Measurements from ENCODE around the gene EGFR. TPM values are rescaled to one million over a fixed set of nuclear protein-coding genes. Genes with fewer than 3 reads are reported as not detected.
A peak's percentile ranks its signal among the peaks of the same experiment; 100 is the strongest.

The EGFR gene
- total RNA-seq, 1 donor from 2014 or later = 67.2 TPM

DNA sequence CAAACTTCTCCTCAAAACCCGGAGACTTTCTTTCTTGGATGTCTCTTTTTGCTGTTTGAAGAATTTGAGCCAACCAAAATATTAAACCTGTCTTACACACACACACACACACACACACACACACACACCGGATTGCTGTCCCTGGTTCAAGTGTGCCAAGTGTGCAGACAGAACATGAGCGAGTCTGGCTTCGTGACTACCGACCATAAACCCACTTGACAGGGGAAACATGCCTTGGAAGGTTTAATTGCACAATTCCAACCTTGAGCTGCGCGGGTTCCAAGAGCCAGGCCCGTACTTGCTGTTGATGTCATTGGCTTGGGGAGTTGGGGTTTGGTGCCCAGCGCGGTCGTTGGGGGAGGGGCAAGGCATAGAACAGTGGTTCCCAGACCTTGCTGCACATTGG, 1.7 kb downstream of the EGFR start:
- Histone ChIP-seq H3K27me3 (ENCODE audit: control insufficient read depth, insufficient read depth, low read length) (no peaks in the 10 kb centered on the region), H3K36me3 (ENCODE audit: control insufficient read depth, insufficient read depth, low read length) (no peaks in the 10 kb centered on the region), H3K4me3 (ENCODE audit: low read depth, low read length) (peak overlapping the region; percentile 86)
- TF ChIP-seq, protein P1, sequence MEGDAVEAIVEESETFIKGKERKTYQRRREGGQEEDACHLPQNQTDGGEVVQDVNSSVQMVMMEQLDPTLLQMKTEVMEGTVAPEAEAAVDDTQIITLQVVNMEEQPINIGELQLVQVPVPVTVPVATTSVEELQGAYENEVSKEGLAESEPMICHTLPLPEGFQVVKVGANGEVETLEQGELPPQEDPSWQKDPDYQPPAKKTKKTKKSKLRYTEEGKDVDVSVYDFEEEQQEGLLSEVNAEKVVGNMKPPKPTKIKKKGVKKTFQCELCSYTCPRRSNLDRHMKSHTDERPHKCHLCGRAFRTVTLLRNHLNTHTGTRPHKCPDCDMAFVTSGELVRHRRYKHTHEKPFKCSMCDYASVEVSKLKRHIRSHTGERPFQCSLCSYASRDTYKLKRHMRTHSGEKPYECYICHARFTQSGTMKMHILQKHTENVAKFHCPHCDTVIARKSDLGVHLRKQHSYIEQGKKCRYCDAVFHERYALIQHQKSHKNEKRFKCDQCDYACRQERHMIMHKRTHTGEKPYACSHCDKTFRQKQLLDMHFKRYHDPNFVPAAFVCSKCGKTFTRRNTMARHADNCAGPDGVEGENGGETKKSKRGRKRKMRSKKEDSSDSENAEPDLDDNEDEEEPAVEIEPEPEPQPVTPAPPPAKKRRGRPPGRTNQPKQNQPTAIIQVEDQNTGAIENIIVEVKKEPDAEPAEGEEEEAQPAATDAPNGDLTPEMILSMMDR (IDR thresholded peaks at IDR 0.05; ENCODE audit: insufficient read depth, low read length, poor library complexity, severe bottlenecking) = no peak
- no peak for DNase-seq (ENCODE audit: low read depth)

- H3K36me3 ChIP-seq (ENCODE audit: control insufficient read depth, insufficient read depth, low read length) = no peaks in the 10 kb centered on the region
- TF ChIP-seq, protein P1 (IDR thresholded peaks at IDR 0.05; ENCODE audit: insufficient read depth, low read length, poor library complexity, severe bottlenecking) = no peak
- no peak for DNase-seq (ENCODE audit: low read depth)
Observed at GRCh38 chr7:55021053-55021452, 2.2 kb downstream of the EGFR start.

DNA sequence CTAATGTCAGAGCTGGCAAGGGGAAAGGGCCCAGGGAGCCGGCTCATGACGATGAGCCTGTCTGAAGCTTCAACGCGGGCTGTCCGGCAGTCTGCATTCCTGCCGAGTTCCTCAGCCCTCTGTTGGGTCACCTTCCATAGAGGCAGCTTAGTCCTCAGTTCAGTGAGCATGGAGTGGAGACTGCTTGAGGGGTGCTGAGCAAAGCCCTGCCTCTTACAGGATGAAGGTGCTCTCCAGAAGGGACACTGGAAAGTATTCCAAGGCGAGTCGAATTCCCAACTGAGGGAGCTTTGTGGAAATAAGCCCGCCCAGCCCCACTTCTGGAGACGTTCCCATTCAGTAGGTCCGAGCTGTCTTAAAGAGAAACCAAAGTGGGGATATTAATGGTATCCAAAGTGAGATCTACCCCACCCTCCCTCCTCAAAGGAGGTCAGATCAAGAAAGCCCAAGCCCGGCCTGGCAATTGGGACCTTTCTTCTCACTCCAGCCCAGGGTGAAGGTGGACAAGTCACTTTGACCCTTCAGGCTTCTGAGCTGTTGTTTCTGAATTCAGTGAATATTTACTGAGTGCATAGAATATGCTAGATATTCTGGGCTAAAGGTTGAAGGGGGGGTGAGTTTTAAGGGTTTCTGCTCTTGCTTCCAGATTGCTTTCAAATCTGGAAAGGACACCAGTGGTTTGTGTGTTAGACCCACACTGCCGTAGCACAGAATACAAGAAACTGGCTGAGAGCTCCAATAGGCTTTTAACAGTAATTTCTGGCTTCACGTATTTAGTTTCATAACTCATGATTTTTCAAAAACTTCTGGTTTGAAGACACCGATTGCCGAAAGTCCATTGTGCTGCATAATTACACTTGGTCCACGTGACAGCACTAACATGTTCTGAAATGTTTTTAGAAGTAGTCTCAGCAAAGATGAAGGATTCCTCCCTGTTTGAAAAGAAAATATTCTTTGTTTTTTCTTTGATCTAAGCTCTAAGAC, 3.5 kb downstream of the EGFR start:
- H3K27me3 ChIP-seq (ENCODE audit: control insufficient read depth, insufficient read depth, low read length) = no peaks in the 10 kb centered on the region
- no peak overlapping the region for H3K4me3 ChIP-seq (ENCODE audit: low read depth, low read length)
- no peaks in the 10 kb centered on the region for H3K36me3 ChIP-seq (ENCODE audit: control insufficient read depth, insufficient read depth, low read length)
- no peak for DNase-seq (ENCODE audit: low read depth)
- TF ChIP-seq, protein P1 (IDR thresholded peaks at IDR 0.05; ENCODE audit: insufficient read depth, low read length, poor library complexity, severe bottlenecking) = no peak

More at GRCh38 chr7:55021053-55021452, 2.2 kb downstream of the EGFR start:
- no peak overlapping the region for H3K4me3 ChIP-seq (ENCODE audit: low read depth, low read length)
- no peaks in the 10 kb centered on the region for H3K27me3 ChIP-seq (ENCODE audit: control insufficient read depth, insufficient read depth, low read length)

- Histone ChIP-seq H3K4me3 (ENCODE audit: low read depth, low read length) (no peak overlapping the region), H3K36me3 (ENCODE audit: control insufficient read depth, insufficient read depth, low read length) (no peaks in the 10 kb centered on the region), H3K27me3 (ENCODE audit: control insufficient read depth, insufficient read depth, low read length) (no peaks in the 10 kb centered on the region)
- no peak for DNase-seq (ENCODE audit: low read depth)
- TF ChIP-seq, protein P1 (IDR thresholded peaks at IDR 0.05; ENCODE audit: insufficient read depth, low read length, poor library complexity, severe bottlenecking) = no peak
Observed at GRCh38 chr7:55023841-55024505, 5.2 kb downstream of the EGFR start.

DNA sequence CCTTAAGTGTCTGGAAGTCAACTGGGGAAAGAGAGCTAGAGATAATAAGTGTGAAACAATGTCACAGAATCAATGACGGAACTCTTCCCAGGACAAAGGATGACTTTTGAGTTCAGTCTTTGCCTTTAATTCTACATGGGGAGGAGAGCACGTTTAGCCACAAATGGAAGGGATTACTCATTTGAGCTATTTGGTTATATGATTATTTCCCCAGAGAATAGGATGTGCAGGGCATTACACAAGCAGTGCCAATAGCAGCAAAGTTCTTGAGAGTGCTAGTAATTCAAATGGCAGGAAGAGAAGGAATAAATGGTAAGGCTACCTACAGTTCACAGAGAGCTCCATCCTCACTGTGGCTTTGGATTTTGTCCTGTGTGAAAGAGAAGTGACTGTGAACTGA, 6.0 kb downstream of the EGFR start:
- no peak overlapping the region for H3K4me3 ChIP-seq (ENCODE audit: low read depth, low read length)
- no peak for DNase-seq (ENCODE audit: low read depth)
- H3K36me3 ChIP-seq (ENCODE audit: control insufficient read depth, insufficient read depth, low read length) = no peaks in the 10 kb centered on the region
- TF ChIP-seq, protein P1 (IDR thresholded peaks at IDR 0.05; ENCODE audit: insufficient read depth, low read length, poor library complexity, severe bottlenecking) = no peak
- no peaks in the 10 kb centered on the region for H3K27me3 ChIP-seq (ENCODE audit: control insufficient read depth, insufficient read depth, low read length)
